A375 (cell line): ENCODE results near the gene LHX6. TPM values are rescaled to one million over a fixed set of nuclear protein-coding genes. Genes with fewer than 3 reads are reported as not detected.

ENCODE experiments used
- total RNA-seq: library from RNA; depleted of rRNA; stranded (reverse); fragments of >200 nt; shearing (Covaris generic); gene quantifications from 2 replicates; pipeline ENCODE4 v1.2.3, GENCODE V29; 2014; rRNA removed

LHX6 gene
- total RNA-seq: 0.72 and 1.7 TPM in 2 replicates

DNA sequence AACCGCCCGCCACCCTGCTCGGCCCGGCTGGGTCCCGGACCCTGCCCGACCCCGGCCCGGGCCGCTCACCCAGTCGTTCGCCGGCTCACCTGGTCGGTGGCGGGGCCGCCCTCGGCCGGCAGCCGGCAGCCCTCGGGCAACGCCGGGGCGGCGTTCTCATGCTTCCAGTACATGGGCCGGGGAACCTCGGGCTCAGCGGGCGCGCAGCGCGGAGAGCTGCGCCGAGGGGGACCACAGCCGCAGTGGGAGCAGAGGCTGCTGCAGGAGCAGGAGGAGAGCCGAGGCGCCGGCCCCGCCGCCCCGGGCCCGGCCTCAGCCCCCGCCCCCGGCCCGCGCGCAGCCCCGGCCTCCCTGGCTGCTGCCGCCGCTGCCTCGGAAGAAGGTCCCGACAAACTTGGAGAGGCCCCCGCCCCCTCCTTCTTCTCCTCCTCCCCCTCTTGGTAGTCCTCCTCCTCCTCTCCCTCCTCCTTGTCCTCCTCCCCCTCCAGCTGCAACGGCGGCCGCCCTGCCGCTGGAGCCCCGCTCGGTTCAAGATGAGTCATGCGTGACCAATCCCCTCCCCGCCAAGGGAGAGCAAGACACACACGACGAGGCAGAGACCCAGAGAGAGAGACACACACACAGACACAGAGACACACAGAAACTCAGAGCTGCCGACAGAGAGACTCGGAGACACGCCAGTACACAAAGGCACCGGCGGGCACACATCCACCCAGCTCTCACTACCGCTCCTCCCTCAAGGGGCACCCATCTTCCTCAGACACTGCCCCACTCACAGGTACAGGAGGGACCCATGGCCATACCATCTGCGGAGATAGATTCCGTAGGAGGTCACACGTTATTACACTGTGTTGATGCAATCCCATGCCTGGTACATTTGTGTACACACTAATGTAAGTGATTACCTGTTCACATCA is at the start of gene LHX6:
LHX6 (minus strand) TSS at position 390 of the 917 bp plus-strand sequence; CDS start at position 173, 217 bp downstream.

DNA sequence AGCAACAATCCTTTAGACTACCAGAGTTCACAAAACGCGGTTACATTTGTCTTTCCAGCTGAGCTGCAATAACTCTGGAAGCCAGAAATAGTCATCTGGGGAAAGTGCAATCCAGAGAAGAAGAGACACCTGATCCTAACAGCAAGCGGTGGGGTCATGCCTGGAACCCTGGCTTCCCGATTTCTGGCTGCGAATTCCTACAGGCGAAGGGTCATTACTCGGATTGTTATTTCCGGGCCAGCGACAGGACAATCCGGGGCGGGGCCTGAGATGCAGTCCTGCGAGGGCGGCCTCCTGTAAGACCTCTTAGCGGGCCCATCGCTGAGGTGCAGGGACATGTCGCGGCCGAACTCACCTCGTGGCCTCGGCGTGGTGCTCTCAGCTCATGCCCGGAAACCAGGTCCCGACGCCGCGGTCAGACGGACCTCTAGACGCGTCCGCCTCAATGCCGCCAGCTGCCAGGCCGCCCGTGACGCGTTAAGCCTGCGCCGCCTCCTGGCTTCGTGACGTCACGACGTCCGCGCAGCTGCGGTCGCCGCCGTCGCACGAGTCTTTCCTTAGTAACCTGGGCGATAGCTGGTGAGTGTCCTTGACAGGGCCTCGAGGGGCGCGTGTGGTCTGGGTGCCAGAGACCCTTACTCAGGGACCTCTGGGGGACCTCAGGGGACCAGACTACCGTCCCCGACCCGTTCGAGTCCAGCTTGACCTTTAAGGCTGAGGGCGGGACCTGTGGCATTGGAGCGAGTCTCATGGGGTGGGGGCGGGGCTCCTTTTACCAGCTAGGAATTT is 35.8 kb upstream of the LHX6 start, which contains the start of the genes MRRF and RBM18:
MRRF (plus strand) TSS at position 523 of the 789 bp plus-strand sequence. CDS start 6,010 bp downstream, outside the sequence.
RBM18 (minus strand) TSS at position 481 of the 789 bp plus-strand sequence. CDS start 3,348 bp downstream, outside the sequence.

DNA sequence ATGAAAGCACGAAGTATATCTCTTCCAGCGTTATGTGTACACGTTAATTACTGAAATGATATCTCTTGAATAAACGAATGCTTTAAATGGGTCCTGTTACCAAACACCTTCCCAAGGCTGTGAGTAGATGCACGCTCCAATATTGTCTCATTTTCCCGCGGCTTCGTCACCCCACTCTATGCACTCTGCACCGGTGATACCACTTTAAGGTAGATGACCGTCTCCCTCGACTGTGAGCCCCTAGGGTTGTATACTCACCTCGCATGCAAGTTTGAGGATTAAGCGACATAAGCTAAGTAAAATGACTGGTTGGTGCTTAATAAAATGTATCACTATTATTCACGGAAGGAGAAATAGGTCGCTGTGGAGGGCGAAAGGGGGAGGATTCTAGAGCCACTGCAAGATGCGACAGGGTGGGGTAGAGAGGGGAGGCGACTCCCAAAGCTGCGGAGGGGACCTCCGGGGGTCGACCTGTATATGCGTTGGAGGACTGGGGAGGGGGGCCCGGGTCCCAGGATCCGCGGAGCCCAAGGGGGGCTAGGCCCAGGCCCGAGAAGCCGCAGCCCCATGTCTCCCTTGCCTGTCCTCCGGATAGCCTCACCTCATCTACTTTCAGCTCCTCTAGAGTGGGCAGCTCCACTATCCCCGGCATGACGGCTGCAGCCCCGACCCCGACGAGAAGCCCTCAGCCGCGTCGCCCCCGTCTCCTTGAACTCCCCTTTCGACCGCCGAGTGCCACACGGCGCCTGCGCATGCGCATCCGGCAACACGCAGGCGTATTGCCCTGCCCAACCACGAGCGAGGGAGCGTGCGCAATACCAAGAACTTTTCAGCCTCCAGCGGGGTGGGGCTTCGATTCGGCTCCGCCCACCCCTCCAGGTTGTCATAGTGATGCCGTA is 69.5 kb downstream of the LHX6 start, which contains the start of the genes MORN5 and NDUFA8:
MORN5 (plus strand) TSS at position 883 of the 899 bp plus-strand sequence. CDS start 65 bp downstream, outside the sequence.
NDUFA8 (minus strand) TSS at position 754 of the 899 bp plus-strand sequence; CDS start at position 652, 102 bp downstream.

Other genes starting within 250 kb of the LHX6 start
- gene TTLL11, start 135.6 kb downstream of the LHX6 start, total RNA-seq: 2.9 and 5.2 TPM in 2 replicates
- 49.2 and 52.2 TPM in 2 replicates for gene NDUFA8, start 69.2 kb downstream of the LHX6 start, total RNA-seq
- not detected in 2 replicates for gene MORN5, start 69.0 kb downstream of the LHX6 start, total RNA-seq
- 8.7 and 11.7 TPM in 2 replicates for gene RBM18, start 35.9 kb upstream of the LHX6 start, total RNA-seq
- 38.7 and 43.7 TPM in 2 replicates for gene MRRF, start 35.9 kb upstream of the LHX6 start, total RNA-seq
- 1.1 and 1.6 TPM in 2 replicates for gene PTGS1, start 142.1 kb upstream of the LHX6 start, total RNA-seq
- not detected in 2 replicates for gene OR1J1, start 249.0 kb upstream of the LHX6 start, total RNA-seq